K562 (cell line): Measurements from ENCODE around the gene ANKRD60. TPM values are rescaled to one million over a fixed set of nuclear protein-coding genes. Genes with fewer than 3 reads are reported as not detected.
A peak's percentile ranks its signal among the peaks of the same experiment; 100 is the strongest.

Experiments used
- CBFA2T3 ChIP-seq: fragments of 450-650 bp; IDR thresholded peaks from 2 replicates; pipeline ENCODE4 v1.6.1; 2017
- ELF4 ChIP-seq: fragments of 450-650 bp; formaldehyde crosslinking; IDR thresholded peaks from 2 replicates; pipeline ENCODE4 v1.4.0; 2022; ENCODE audit warnings: missing genetic modification characterization
- ETV6 ChIP-seq, 3 experiments: fragments of 150-350 bp in 1 of 3; sonication (generic) in 1 of 3; formaldehyde crosslinking in 1 of 3; IDR thresholded peaks; 2 replicates each; pipeline versions ENCODE4 v1.6.1 to v1.8.0; 2014 to 2022; ENCODE audit warnings: borderline replicate concordance in 2 of 3, low read depth in 2 of 3, antibody characterized with exemption in 1 of 3, low read length in 1 of 3, mild to moderate bottlenecking in 1 of 3, missing genetic modification reagents in 1 of 3
- HNRNPUL1 ChIP-seq: fragments of 200-400 bp; formaldehyde crosslinking; IDR thresholded peaks from 2 replicates; pipeline ENCODE4 v1.6.1; 2017; ENCODE audit warnings: low read length
- KAT8 ChIP-seq: fragments of 450-650 bp; IDR thresholded peaks from 2 replicates; pipeline ENCODE4 v1.6.1; 2016; ENCODE audit warnings: low read depth, mild to moderate bottlenecking
- MBD2 ChIP-seq: sonication (generic); IDR thresholded peaks from 2 replicates; pipeline ENCODE4 v1.6.1; 2016; ENCODE audit warnings: low read depth, borderline replicate concordance
- NCOR1 ChIP-seq: fragments of 450-650 bp; IDR thresholded peaks from 2 replicates; pipeline ENCODE4 v1.6.1; 2016; ENCODE audit warnings: mild to moderate bottlenecking, moderate library complexity
- RBFOX2 ChIP-seq: fragments of 200-400 bp; formaldehyde crosslinking; IDR thresholded peaks from 2 replicates; pipeline ENCODE4 v1.6.1; 2017; ENCODE audit warnings: low read depth, mild to moderate bottlenecking, low read length, moderate library complexity
- RBM22 ChIP-seq: fragments of 200-400 bp; formaldehyde crosslinking; IDR thresholded peaks from 2 replicates; pipeline ENCODE4 v1.6.1; 2018; ENCODE audit warnings: low read length, low read depth; ENCODE audit not compliant: poor library complexity, severe bottlenecking
- RHOXF2B ChIP-seq: fragments of 250-450 bp; sonication (Bioruptor Pico); conservative IDR thresholded peaks from 2 replicates; pipeline ENCODE4 v1.5.1; 2021
- SMARCB1 ChIP-seq: IDR thresholded peaks from 2 replicates; pipeline ENCODE4 v1.6.1; 2011; ENCODE audit warnings: improper control_type of control experiment, low read depth; ENCODE audit not compliant: insufficient read length
- SRSF1 ChIP-seq: fragments of 200-400 bp; formaldehyde crosslinking; IDR thresholded peaks from 2 replicates; pipeline ENCODE4 v1.6.1; 2017; ENCODE audit warnings: mild to moderate bottlenecking, low read depth, low read length, moderate library complexity
- TCFL5 ChIP-seq: fragments of 250-450 bp; sonication (Bioruptor Pico); conservative IDR thresholded peaks from 2 replicates; pipeline ENCODE4 v1.6.1; 2021; ENCODE audit warnings: mild to moderate bottlenecking, moderate library complexity, matching md5 sums
- ZNF3 ChIP-seq: fragments of 250-450 bp; sonication (Bioruptor Pico); IDR thresholded peaks from 2 replicates; pipeline ENCODE4 v1.5.0; 2021; ENCODE audit warnings: mild to moderate bottlenecking, moderate library complexity
- ZNF507 ChIP-seq: conservative IDR thresholded peaks from 2 replicates; pipeline ENCODE4 v1.6.1; 2017; ENCODE audit warnings: missing genetic modification characterization, missing compliant biosample characterization
- polyA plus RNA-seq, 8 experiments: library from polyadenylated mRNA; depleted of rRNA in 4 of 8; stranded (reverse) in 5 of 8; unstranded in 3 of 8; fragments of >200 nt; fragmentation: Nextera tagmentation in 2 of 8; fragmentation: Illumina TruSeq in 1 of 8; extraction: Ambion mirVana in 2 of 8; extraction: Trizol in 1 of 8; gene quantifications; 2 replicates each; pipeline versions ENCODE4 v1.2.1 to v1.2.3, GENCODE V29; 2011 to 2014; ENCODE audit warnings: inconsistent platforms in 1 of 8, missing spikeins in 1 of 8
- total RNA-seq, 7 experiments: library from RNA; depleted of rRNA in 6 of 7; stranded (reverse); fragments of >200 nt in 6 of 7; fragmentation: Illumina TruSeq in 2 of 7; extraction: Trizol in 2 of 7; gene quantifications; 2 replicates each; pipeline versions ENCODE4 v1.2.1 to v1.2.3, GENCODE V29; 2011 to 2021; ENCODE audit warnings: low replicate concordance in 1 of 7
- TF ChIP-seq, protein P1 (sequence below): sonication (generic); formaldehyde crosslinking; IDR thresholded peaks from 2 replicates; pipeline ENCODE4 v1.9.0; 2022; ENCODE audit warnings: mild to moderate bottlenecking, missing genetic modification reagents
- TF ChIP-seq, protein P2 (sequence below), 3 experiments: fragments of 200-800 bp in 1 of 3; fragments of 250-450 bp in 1 of 3; fragments of 450-650 bp in 1 of 3; sonication (Bioruptor Pico) in 1 of 3; sonication (Bioruptor generic) in 1 of 3; formaldehyde crosslinking in 1 of 3; IDR thresholded peaks; 2 replicates each; pipeline versions ENCODE4 v1.6.1 to v1.8.0; 2016 to 2022; ENCODE audit warnings: mild to moderate bottlenecking in 2 of 3, missing genetic modification characterization in 2 of 3, missing compliant biosample characterization in 1 of 3, moderate library complexity in 1 of 3
- TF ChIP-seq, protein P3 (sequence below), 2 experiments: fragments of 250-450 bp in 1 of 2; fragments of 450-650 bp in 1 of 2; sonication (Bioruptor Pico) in 1 of 2; IDR thresholded peaks; 2 replicates each; pipeline versions ENCODE4 v1.6.1 to v1.8.0; 2016 to 2021; ENCODE audit warnings: mild to moderate bottlenecking in 2 of 2, moderate library complexity in 2 of 2, missing compliant biosample characterization in 1 of 2, missing genetic modification characterization in 1 of 2

ANKRD60 gene
- total and polyA plus RNA-seq, 9 of the 15 experiments (the other 6 are each of a cell fraction or from before 2014, with no cell fraction given) = not detected

DNA sequence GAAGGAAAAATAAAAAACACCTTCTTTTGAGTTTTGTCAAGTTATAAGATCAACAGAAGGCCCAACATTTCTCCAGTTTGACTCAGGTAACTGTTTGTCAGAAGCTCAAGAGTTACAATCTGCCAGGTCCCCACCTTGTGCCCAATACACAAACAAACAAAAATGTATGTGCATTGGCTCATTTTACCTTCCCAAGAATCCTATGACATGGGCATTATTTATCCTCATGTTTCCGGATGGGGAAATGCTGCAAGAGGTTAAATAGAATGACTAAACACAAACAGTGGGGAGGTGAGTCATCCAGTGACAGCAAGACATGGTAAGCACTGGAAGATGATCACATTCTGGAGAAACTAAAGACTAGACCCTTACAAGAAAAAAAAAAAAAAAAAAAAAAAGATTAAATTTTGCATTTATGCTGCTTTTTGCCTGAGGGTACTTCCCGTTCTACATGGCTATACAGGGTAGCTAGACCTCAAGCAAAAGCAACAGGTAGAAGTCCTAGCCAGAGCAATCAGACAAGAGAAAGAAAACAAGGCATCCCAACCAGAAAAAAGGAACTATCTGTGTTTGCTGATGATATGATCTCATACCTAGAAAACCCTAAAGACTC, 23.6 kb upstream of the ANKRD60 start (continued):
- TF ChIP-seq TCFL5 (CRISPR knock-in tag) (peak; percentile 89), SRSF1 (no peak), KAT8 (no peak), ETV6 (IDR thresholded peaks at IDR 0.05; ENCODE audit: borderline replicate concordance in 1 of 2, low read depth in 2 of 2, low read length in 1 of 2) (no peak), ETV6 (CRISPR knock-in tag; IDR thresholded peaks at IDR 0.05; ENCODE audit: borderline replicate concordance) (no peak), NCOR1 (no peak), RHOXF2B (CRISPR knock-in tag) (peak; percentile 91), CBFA2T3 (peak; percentile 23; the same call in 1 of the 2 replicates), MBD2 (no peak), RBM22 (no peak), SMARCB1 (no peak), ELF4 (peak; percentile 73), HNRNPUL1 (no peak), ZNF507 (tag) (no peak), RBFOX2 (no peak), ZNF3 (CRISPR knock-in tag) (no peak)
- TF ChIP-seq, protein P1, sequence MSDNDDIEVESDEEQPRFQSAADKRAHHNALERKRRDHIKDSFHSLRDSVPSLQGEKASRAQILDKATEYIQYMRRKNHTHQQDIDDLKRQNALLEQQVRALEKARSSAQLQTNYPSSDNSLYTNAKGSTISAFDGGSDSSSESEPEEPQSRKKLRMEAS (CRISPR knock-in tag) = no peak
- TF ChIP-seq, protein P2, sequence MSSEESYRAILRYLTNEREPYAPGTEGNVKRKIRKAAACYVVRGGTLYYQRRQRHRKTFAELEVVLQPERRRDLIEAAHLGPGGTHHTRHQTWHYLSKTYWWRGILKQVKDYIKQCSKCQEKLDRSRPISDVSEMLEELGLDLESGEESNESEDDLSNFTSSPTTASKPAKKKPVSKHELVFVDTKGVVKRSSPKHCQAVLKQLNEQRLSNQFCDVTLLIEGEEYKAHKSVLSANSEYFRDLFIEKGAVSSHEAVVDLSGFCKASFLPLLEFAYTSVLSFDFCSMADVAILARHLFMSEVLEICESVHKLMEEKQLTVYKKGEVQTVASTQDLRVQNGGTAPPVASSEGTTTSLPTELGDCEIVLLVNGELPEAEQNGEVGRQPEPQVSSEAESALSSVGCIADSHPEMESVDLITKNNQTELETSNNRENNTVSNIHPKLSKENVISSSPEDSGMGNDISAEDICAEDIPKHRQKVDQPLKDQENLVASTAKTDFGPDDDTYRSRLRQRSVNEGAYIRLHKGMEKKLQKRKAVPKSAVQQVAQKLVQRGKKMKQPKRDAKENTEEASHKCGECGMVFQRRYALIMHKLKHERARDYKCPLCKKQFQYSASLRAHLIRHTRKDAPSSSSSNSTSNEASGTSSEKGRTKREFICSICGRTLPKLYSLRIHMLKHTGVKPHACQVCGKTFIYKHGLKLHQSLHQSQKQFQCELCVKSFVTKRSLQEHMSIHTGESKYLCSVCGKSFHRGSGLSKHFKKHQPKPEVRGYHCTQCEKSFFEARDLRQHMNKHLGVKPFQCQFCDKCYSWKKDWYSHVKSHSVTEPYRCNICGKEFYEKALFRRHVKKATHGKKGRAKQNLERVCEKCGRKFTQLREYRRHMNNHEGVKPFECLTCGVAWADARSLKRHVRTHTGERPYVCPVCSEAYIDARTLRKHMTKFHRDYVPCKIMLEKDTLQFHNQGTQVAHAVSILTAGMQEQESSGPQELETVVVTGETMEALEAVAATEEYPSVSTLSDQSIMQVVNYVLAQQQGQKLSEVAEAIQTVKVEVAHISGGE (CRISPR knock-in tag; IDR thresholded peaks at IDR 0.05) = peak in 1 of 3 experiments; percentile 72; a peak in 2 of 6 replicates
- TF ChIP-seq, protein P3, sequence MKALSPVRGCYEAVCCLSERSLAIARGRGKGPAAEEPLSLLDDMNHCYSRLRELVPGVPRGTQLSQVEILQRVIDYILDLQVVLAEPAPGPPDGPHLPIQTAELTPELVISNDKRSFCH (CRISPR knock-in tag; IDR thresholded peaks at IDR 0.05) = peak; percentile 89
- TF ChIP-seq, protein P3 (tag; IDR thresholded peaks at IDR 0.05) = peak; percentile 93
